Measurements from ENCODE around the gene RTN1. TPM values are rescaled to one million over a fixed set of nuclear protein-coding genes. Genes with fewer than 3 reads are reported as not detected.

Gene RTN1
- total RNA-seq, 1 experiment from 2014 or later = not detected

DNA sequence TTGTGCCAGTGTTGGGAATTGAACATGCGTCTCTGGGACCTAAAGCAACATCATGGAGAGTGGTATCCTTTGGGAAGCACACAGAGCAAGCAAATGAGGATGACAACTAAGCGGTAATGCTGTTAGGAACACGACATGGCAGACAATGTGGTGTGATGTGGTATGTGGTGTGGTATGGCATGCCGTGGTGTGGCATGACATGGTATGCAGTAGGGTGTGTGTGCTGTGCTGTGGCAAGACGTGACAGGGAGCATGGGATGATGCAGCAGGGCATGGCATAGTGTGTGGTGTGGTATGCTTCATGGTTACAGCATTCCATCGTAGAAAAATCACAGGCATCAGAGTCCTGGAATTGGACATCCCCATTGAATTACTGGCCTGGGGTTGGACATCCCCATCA is 108.7 kb downstream of the RTN1 start:
- in situ Hi-C loops (cut with HindIII; ENCODE audit: low pct_unique_long_range_greater_than_20kb, low sequenced_read_pairs) = no loop called here
- DNase-seq (ENCODE audit: low read depth, low spot score) = no peak

DNA sequence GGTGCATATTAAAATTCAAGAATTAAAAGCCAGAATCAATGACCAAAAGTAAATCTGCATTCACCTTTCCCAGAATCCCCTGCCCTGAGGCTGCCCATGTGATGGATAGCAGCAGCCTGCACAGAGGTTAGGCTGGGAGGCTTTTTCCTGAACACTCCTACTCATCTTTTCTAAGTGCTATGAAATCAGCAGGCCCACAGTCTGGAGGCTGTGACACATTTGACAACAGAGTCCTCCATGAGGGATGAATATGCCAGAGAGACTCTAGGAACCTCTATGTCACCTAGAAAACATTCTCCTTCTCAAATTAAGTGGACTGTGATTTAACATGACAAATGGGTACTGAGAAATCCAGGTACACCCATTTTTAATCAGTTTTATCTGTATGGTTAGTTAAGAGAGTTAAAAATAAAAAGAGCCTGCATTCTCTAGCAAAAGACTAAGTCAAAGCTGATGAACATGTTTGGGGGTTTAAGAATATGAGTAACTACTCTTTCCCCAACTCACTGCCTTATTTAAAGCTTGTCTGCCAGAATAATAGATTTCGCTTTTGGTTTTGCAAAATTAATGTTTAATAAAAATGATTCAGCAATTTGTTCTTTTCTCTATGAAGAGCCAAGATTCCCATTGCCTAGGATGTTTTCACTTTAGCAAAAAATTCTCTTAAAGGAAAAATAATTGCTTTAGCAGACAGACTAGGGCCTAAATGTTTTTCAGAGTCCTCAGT is 115.0 kb downstream of the RTN1 start:
- in situ Hi-C loops (cut with HindIII; ENCODE audit: low pct_unique_long_range_greater_than_20kb, low sequenced_read_pairs) = no loop called here
- no peak for DNase-seq (ENCODE audit: low read depth, low spot score)

GRCh38 chr14:59754256-59754655 is 116.3 kb downstream of the RTN1 start:
- DNase-seq (ENCODE audit: low read depth, low spot score) = no peak
- in situ Hi-C loops (cut with HindIII; ENCODE audit: low pct_unique_long_range_greater_than_20kb, low sequenced_read_pairs) = no loop called here

GRCh38 chr14:59753512-59753911 is 117.1 kb downstream of the RTN1 start:
- no peak for DNase-seq (ENCODE audit: low read depth, low spot score)
- in situ Hi-C loops (cut with HindIII; ENCODE audit: low pct_unique_long_range_greater_than_20kb, low sequenced_read_pairs) = no loop called here

DNA sequence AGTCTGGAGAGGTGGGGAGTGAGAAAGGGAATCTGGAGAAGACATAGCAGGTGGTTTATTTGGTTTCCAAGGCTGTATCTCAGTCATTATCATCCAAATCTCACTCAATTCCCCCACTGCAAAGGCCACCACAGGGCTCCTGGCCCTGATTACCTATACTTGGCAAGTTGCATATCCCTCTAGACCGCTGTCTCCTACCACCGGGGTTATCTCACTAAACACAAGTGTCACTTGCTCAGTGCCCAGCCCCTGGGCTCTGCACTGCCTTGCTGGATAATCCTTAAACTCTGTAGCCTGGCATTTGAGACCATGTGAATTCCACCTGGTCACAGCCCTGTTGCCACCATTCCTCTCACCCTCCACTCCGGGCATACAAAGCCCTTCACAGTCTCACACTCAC is 119.0 kb downstream of the RTN1 start:
- no peak for DNase-seq (ENCODE audit: low read depth, low spot score)
- in situ Hi-C loops (cut with HindIII; ENCODE audit: low pct_unique_long_range_greater_than_20kb, low sequenced_read_pairs) = no loop called here

- no peak for DNase-seq (ENCODE audit: low read depth, low spot score)
- in situ Hi-C loops (cut with HindIII; ENCODE audit: low pct_unique_long_range_greater_than_20kb, low sequenced_read_pairs) = no loop called here
These were observed 130.8 kb downstream of the RTN1 start for GRCh38 chr14:59739794-59740193.

DNA sequence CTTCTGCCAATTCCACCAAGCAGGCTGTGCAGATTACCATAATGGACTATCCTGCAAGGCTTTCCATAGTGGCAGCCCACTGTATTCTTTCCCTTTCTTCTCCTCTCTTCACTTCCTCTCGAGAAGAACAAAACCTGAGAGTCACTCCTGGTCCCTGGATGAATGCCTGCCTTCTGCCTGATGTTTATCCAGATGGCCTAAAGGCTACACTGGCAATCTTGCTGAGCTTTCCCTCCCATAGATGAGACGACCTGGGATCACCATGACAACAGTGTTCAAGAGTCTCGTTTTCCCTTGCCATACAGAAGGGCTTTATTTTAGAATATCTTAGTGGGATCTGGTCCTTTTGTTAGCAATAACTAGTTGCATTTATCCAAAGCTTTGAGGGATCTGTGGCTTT is 142.3 kb downstream of the RTN1 start:
- in situ Hi-C loops (cut with HindIII; ENCODE audit: low pct_unique_long_range_greater_than_20kb, low sequenced_read_pairs) = no loop called here
- no peak for DNase-seq (ENCODE audit: low read depth, low spot score)

GRCh38 chr14:59727073-59727661 is 143.4 kb downstream of the RTN1 start:
- no peak for DNase-seq (ENCODE audit: low read depth, low spot score)
- in situ Hi-C loops (cut with HindIII; ENCODE audit: low pct_unique_long_range_greater_than_20kb, low sequenced_read_pairs) = no loop called here

DNA sequence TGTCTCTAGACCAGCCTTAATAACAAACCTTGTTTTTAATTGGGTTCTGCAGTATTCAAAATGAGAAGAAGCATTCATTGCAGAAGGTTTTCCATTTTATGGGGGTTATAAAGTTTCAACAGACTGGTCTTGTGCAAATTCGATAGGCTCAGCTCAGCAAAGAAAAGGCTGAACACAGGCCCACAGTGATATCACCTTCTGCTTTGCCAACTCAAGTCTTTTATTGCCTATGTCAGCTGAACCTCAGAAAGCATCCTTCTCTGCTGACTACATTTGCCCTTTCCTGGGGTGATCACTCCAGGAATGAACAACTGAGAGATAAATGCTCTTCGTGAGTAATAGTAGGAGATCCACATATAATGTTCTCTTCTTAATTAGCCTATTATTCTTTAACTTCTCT is 159.5 kb downstream of the RTN1 start:
- no peak for DNase-seq (ENCODE audit: low read depth, low spot score)
- in situ Hi-C loops (cut with HindIII; ENCODE audit: low pct_unique_long_range_greater_than_20kb, low sequenced_read_pairs) = no loop called here

- DNase-seq (ENCODE audit: low read depth, low spot score) = peak; percentile 7
- in situ Hi-C loops (cut with HindIII; ENCODE audit: low pct_unique_long_range_greater_than_20kb, low sequenced_read_pairs) = no loop called here
These were observed 162.6 kb downstream of the RTN1 start for GRCh38 chr14:59707778-59708561.

GRCh38 chr14:59705866-59706265 is 164.7 kb downstream of the RTN1 start:
- DNase-seq (ENCODE audit: low read depth, low spot score) = no peak
- in situ Hi-C loops (cut with HindIII; ENCODE audit: low pct_unique_long_range_greater_than_20kb, low sequenced_read_pairs) = no loop called here

DNA sequence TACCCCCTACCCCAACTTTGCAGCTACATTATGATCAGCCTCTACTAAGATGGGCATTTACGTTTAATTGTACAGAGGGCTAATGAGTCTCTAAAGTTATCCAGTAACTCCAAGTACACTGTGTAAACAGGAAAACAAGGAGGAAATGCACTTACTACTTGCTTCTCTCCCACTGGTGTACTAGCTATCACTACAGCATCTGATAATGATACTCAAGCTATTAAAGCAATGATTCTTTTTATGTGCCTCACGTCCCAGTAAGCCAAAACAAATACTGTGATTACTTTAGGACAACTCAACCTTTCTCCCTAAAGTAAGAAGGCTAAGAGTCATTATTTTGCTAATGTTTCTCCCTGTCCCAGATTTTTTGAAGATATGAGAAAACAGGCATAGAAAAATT is 165.3 kb downstream of the RTN1 start:
- DNase-seq (ENCODE audit: low read depth, low spot score) = no peak
- in situ Hi-C loops (cut with HindIII; ENCODE audit: low pct_unique_long_range_greater_than_20kb, low sequenced_read_pairs) = no loop called here

GRCh38 chr14:59704054-59704645 is 166.4 kb downstream of the RTN1 start:
- no peak for DNase-seq (ENCODE audit: low read depth, low spot score)
- in situ Hi-C loops (cut with HindIII; ENCODE audit: low pct_unique_long_range_greater_than_20kb, low sequenced_read_pairs) = no loop called here

- in situ Hi-C loops (cut with HindIII; ENCODE audit: low pct_unique_long_range_greater_than_20kb, low sequenced_read_pairs) = no loop called here
- DNase-seq (ENCODE audit: low read depth, low spot score) = no peak
These were observed 171.1 kb downstream of the RTN1 start for GRCh38 chr14:59699442-59699841.

GRCh38 chr14:59698793-59699192 is 171.8 kb downstream of the RTN1 start:
- in situ Hi-C loops (cut with HindIII; ENCODE audit: low pct_unique_long_range_greater_than_20kb, low sequenced_read_pairs) = no loop called here
- no peak for DNase-seq (ENCODE audit: low read depth, low spot score)

- DNase-seq (ENCODE audit: low read depth, low spot score) = no peak
- in situ Hi-C loops (cut with HindIII; ENCODE audit: low pct_unique_long_range_greater_than_20kb, low sequenced_read_pairs) = no loop called here
These were observed 175.4 kb downstream of the RTN1 start for GRCh38 chr14:59695198-59695597.

DNA sequence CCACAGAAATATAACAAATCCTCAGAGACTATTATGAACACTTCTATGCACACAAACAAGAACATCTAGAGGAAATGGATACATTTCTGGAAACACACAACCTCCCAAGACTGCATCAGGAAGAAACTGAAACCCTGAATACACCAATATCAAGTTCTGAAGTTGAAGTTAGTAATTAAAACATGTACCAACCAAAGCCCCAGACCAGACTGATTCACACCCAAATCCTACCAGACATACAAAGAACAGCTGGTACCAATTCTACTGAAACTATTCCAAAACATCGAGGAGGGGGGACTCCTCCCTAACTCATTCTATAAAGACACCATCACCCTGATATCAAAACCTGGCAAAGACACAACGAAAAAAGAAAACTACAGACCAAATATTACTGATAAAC is 179.3 kb downstream of the RTN1 start:
- DNase-seq (ENCODE audit: low read depth, low spot score) = no peak
- in situ Hi-C loops (cut with HindIII; ENCODE audit: low pct_unique_long_range_greater_than_20kb, low sequenced_read_pairs) = no loop called here

GRCh38 chr14:59690426-59690825 is 180.2 kb downstream of the RTN1 start:
- in situ Hi-C loops (cut with HindIII; ENCODE audit: low pct_unique_long_range_greater_than_20kb, low sequenced_read_pairs) = no loop called here
- DNase-seq (ENCODE audit: low read depth, low spot score) = no peak
